A549 (cell line): Measurements from ENCODE around the gene PTGFR. TPM values are rescaled to one million over a fixed set of nuclear protein-coding genes. Genes with fewer than 3 reads are reported as not detected.

Source experiments
- ATAC-seq, 2 experiments: fragments of 200-7000 bp in 1 of 2; fragments of >200 bp in 1 of 2; cut with Nextera tagmentation in 1 of 2; cut with Tn5 transposase in 1 of 2; 3 replicates each; pipeline versions ENCODE4 v1.8.0 to v1.9.1; 2018 to 2020; ENCODE audit warnings: mild to moderate bottlenecking in 1 of 2, moderate library complexity in 1 of 2
- CTCF ChIA-PET: fragments of 300-600 bp; sonication (Branson Sonifier 250); formaldehyde crosslinking; extraction: SDS; loops from one replicate; lab custom pipeline; 2021; ENCODE audit warnings: antibody characterized with exemption, inconsistent platforms; lab: Yijun Ruan, JAX
- POLR2A ChIA-PET: fragments of 350-600 bp; formaldehyde crosslinking; extraction: SDS; loops from one replicate; lab custom pipeline; 2021; ENCODE audit warnings: antibody characterized with exemption, inconsistent platforms; lab: Yijun Ruan, JAX
- DNase-seq, 2 experiments: peaks; one replicate each; pipeline versions ENCODE4 v3.0.0 to v3.0.0-alpha.2; 2011 to 2016; ENCODE audit warnings: low read depth in 1 of 2, low spot score in 1 of 2
- FAIRE-seq: peaks from 2 replicates; lab custom pipeline; 2011; peaks lifted over from hg19 to GRCh38; lab: Jason Lieb, UNC
- H3K27ac ChIP-seq, 2 experiments: fragments of >200 bp; sonication (Bioruptor Twin); formaldehyde crosslinking; 3 replicates each; pipeline ENCODE4 v1.5.1; 2016 to 2017
- H3K4me1 ChIP-seq: fragments of >200 bp; sonication (Bioruptor Twin); formaldehyde crosslinking; 3 replicates; pipeline ENCODE4 v1.6.1; 2016
- H3K4me2 ChIP-seq: fragments of >200 bp; sonication (Bioruptor Twin); formaldehyde crosslinking; 3 replicates; pipeline ENCODE4 v1.6.1; 2016
- H3K4me3 ChIP-seq: fragments of >200 bp; sonication (Bioruptor Twin); formaldehyde crosslinking; 3 replicates; pipeline ENCODE4 v1.5.1; 2016
- H3K9me3 ChIP-seq: fragments of >200 bp; sonication (Bioruptor Twin); formaldehyde crosslinking; 3 replicates; pipeline ENCODE4 v1.6.1; 2016
- BHLHE40 ChIP-seq: IDR thresholded peaks from 2 replicates; pipeline ENCODE4 v1.6.1; 2012; ENCODE audit warnings: low read depth, low read length, inconsistent platforms
- CBX8 ChIP-seq: fragments of 200-600 bp; sonication (generic); IDR thresholded peaks from 2 replicates; pipeline ENCODE4 v1.6.1; 2016
- CEBPB ChIP-seq, 2 experiments: fragments of >200 bp in 1 of 2; sonication (Bioruptor Twin) in 1 of 2; formaldehyde crosslinking in 1 of 2; IDR thresholded peaks; 2 replicates each; pipeline ENCODE4 v1.6.1; 2012 to 2016
- FOXS1 ChIP-seq: fragments of 250-450 bp; sonication (Bioruptor Pico); IDR thresholded peaks from 2 replicates; pipeline ENCODE4 v1.5.0; 2020; ENCODE audit warnings: mild to moderate bottlenecking, moderate library complexity
- GATA3 ChIP-seq: IDR thresholded peaks from 2 replicates; pipeline ENCODE4 v1.6.1; 2012; ENCODE audit warnings: borderline replicate concordance
- HOXA7 ChIP-seq: fragments of 250-450 bp; sonication (Bioruptor Pico); IDR thresholded peaks from 2 replicates; pipeline ENCODE4 v1.5.0; 2020; ENCODE audit warnings: mild to moderate bottlenecking, moderate library complexity
- JUN ChIP-seq, 2 experiments: fragments of >200 bp; sonication (Bioruptor Twin); formaldehyde crosslinking; IDR thresholded peaks; 2 replicates in 1 of 2; 3 replicates in 1 of 2; pipeline ENCODE4 v1.6.1; 2016 to 2017
- JUNB ChIP-seq: fragments of >200 bp; sonication (Bioruptor Twin); formaldehyde crosslinking; IDR thresholded peaks from 2 replicates; pipeline ENCODE4 v1.6.1; 2016
- KDM1A ChIP-seq: fragments of 200-600 bp; sonication (generic); IDR thresholded peaks from 2 replicates; pipeline ENCODE4 v1.6.1; 2016; ENCODE audit warnings: low read depth, mild to moderate bottlenecking
- KDM5A ChIP-seq: fragments of 200-600 bp; sonication (generic); IDR thresholded peaks from 2 replicates; pipeline ENCODE4 v1.6.1; 2016; ENCODE audit warnings: antibody characterized with exemption, mild to moderate bottlenecking
- MAZ ChIP-seq: fragments of 150-350 bp; IDR thresholded peaks from 2 replicates; pipeline ENCODE4 v1.6.1; 2014; ENCODE audit warnings: antibody characterized with exemption, low read depth, low read length, borderline replicate concordance
- POLR2A ChIP-seq: IDR thresholded peaks from 2 replicates; pipeline ENCODE4 v1.6.1; 2012; ENCODE audit warnings: mild to moderate bottlenecking, low read length
- RAD21 ChIP-seq, 2 experiments: fragments of >200 bp in 1 of 2; sonication (Bioruptor Twin) in 1 of 2; formaldehyde crosslinking in 1 of 2; IDR thresholded peaks in 1 of 2; conservative IDR thresholded peaks in 1 of 2; 2 replicates in 1 of 2; 3 replicates in 1 of 2; pipeline ENCODE4 v1.6.1; 2012 to 2018; ENCODE audit warnings: inconsistent platforms in 1 of 2
- RCOR1 ChIP-seq: fragments of 150-350 bp; IDR thresholded peaks from 2 replicates; pipeline ENCODE4 v1.6.1; 2014; ENCODE audit warnings: antibody characterized with exemption, low read length, low read depth
- RNF2 ChIP-seq: fragments of 200-600 bp; sonication (generic); IDR thresholded peaks from 2 replicates; pipeline ENCODE4 v1.6.1; 2016; ENCODE audit warnings: low read depth, mild to moderate bottlenecking, antibody characterized with exemption, moderate library complexity, borderline replicate concordance
- SMC3 ChIP-seq: fragments of >200 bp; sonication (Bioruptor Twin); formaldehyde crosslinking; IDR thresholded peaks from 3 replicates; pipeline ENCODE4 v1.6.1; 2018; ENCODE audit warnings: inconsistent platforms
- SREBF2 ChIP-seq: fragments of 450-650 bp; IDR thresholded peaks from 2 replicates; pipeline ENCODE4 v1.6.1; 2014; ENCODE audit warnings: mild to moderate bottlenecking, moderate library complexity
- ZFP36 ChIP-seq: fragments of 450-650 bp; IDR thresholded peaks from 2 replicates; pipeline ENCODE4 v1.6.1; 2014; ENCODE audit warnings: borderline replicate concordance; ENCODE audit not compliant: partially characterized antibody
- WGBS: methylation state at CpG from one replicate; pipeline ENCODE4 v1.1.6; 2017; ENCODE audit errors: missing lambda C conversion rate; 5-methylcytosine and 5-hydroxymethylcytosine counted together
- polyA plus RNA-seq, 4 experiments: library from polyadenylated mRNA; depleted of rRNA in 3 of 4; stranded (reverse); fragments of >200 nt; fragmentation: RNase III in 1 of 4; extraction: RNeasy Plus Mini Kit Qiagen cat#74134 plus additional on column Dnase treatment in 1 of 4; gene quantifications; 2 replicates in 3 of 4; 3 replicates in 1 of 4; pipeline ENCODE4 v1.2.3, GENCODE V29; 2011 to 2017
- TF ChIP-seq, protein P1 (sequence below): fragments of 250-450 bp; sonication (Bioruptor Pico); IDR thresholded peaks from 2 replicates; pipeline ENCODE4 v1.5.0; 2021; ENCODE audit warnings: mild to moderate bottlenecking, moderate library complexity, borderline replicate concordance
- TF ChIP-seq, protein P2 (sequence below): fragments of >200 bp; sonication (Bioruptor Twin); formaldehyde crosslinking; IDR thresholded peaks from 3 replicates; pipeline ENCODE4 v1.6.1; 2016
- TF ChIP-seq, protein P3 (sequence below): IDR thresholded peaks from 2 replicates; pipeline ENCODE4 v1.6.1; 2012
- TF ChIP-seq, protein P4 (sequence below): fragments of 250-450 bp; sonication (Bioruptor Pico); IDR thresholded peaks from 2 replicates; pipeline ENCODE4 v1.5.0; 2020; ENCODE audit warnings: low read depth, mild to moderate bottlenecking, moderate library complexity
- TF ChIP-seq, protein P5 (sequence below): IDR thresholded peaks from 2 replicates; pipeline ENCODE4 v1.6.1; 2012; ENCODE audit warnings: low read depth, borderline replicate concordance

PTGFR gene
- polyA plus RNA-seq, 2 of the 4 experiments (the other 2 are of a cell fraction): not detected

DNA sequence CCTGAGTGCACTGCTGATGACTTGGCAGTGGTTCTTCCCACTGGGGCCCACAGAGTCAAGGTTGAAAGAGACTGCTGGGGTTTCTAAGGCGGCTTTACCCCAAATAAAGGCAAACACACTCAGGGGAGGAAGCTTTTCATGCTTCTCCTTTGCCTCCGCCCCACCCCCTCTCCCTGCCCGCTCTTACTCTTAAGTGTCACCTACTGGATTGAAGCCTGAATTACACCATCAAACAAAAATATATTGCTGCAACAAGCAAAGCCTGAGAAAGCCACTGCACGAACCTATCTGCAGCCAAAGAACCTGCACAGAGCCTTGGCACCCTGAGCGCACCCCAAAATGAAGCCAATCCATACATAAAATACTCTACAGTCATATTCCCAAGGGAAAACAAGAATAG, 63.1 kb downstream of the PTGFR start:
- ChIA-PET POLR2A (no interaction called here), CTCF (no interaction called here)
- no peak for TF ChIP-seq HOXA7
- TF ChIP-seq CBX8: no peak
- FAIRE-seq (no peak), DNase-seq (peak in 1 of 2 experiments; percentile 10), ATAC-seq (no peak)
- Histone ChIP-seq H3K4me3 (no peak overlapping the region), H3K9me3 (no peaks in the 10 kb centered on the region), H3K27ac (no peak overlapping the region), H3K4me2 (no peak overlapping the region), H3K4me1 (no peaks in the 10 kb centered on the region)
- 5% methylated on average over 5 of the region's 5 CpGs for WGBS

DNA sequence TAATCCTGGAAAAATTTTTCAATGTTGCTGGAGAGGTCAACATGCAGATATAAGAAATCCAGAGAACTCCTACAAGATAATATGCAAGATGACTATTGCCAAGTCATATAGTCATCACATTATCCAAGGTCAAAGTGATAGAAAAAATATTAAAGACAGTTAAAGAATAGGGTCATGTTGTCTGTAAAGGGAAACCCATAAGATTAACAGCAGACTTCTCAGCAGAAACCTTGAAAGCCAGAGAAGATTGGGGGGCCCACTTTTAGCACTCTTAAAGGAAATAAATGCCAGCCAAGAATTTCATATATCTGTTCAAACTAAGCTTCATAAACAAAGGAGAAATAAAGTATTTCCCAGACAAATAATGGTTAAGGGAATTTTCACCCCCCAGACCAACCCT, 64.1 kb downstream of the PTGFR start:
- Histone ChIP-seq H3K27ac (no peak overlapping the region), H3K4me3 (no peak overlapping the region), H3K4me1 (no peaks in the 10 kb centered on the region), H3K9me3 (no peaks in the 10 kb centered on the region), H3K4me2 (no peak overlapping the region)
- no peak for FAIRE-seq
- TF ChIP-seq CEBPB (IDR thresholded peaks at IDR 0.05) (no peak), JUN (IDR thresholded peaks at IDR 0.05) (no peak), RAD21 (conservative IDR thresholded peaks at IDR 0.05 in 1 of 2, IDR thresholded peaks at IDR 0.05 in 1 of 2) (no peak), RNF2 (no peak), BHLHE40 (no peak), RCOR1 (no peak), KDM1A (no peak), GATA3 (no peak), POLR2A (no peak)
- TF ChIP-seq, protein P1, sequence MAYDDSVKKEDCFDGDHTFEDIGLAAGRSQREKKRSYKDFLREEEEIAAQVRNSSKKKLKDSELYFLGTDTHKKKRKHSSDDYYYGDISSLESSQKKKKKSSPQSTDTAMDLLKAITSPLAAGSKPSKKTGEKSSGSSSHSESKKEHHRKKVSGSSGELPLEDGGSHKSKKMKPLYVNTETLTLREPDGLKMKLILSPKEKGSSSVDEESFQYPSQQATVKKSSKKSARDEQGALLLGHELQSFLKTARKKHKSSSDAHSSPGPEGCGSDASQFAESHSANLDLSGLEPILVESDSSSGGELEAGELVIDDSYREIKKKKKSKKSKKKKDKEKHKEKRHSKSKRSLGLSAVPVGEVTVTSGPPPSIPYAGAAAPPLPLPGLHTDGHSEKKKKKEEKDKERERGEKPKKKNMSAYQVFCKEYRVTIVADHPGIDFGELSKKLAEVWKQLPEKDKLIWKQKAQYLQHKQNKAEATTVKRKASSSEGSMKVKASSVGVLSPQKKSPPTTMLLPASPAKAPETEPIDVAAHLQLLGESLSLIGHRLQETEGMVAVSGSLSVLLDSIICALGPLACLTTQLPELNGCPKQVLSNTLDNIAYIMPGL (CRISPR knock-in tag): no peak
- ChIA-PET CTCF (interaction anchor here (1.0 kb wide), 1 partner anchor 424 kb away, joined by 3 read pairs; no protein-coding TSS in a partner anchor), POLR2A (no interaction called here)
- no peak for DNase-seq
- no peak for ATAC-seq

DNA sequence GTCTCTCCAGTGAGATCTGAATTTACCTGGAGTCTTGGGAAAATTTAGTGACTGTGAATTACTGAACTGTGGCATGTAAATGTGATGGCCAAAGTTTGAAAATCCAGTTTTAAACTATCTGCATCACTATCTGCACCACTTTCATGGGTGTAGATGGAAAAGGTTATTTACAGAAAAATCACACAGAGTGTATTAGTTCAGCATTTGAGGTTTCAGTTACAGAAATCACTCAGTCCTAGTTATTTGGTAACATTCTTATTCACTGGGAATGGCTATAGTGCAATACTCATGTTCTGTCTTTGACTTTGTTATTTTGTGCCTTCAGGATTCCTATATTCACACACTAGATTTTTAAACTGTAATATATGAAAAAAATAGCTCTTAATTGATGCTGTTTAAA, 68.9 kb downstream of the PTGFR start:
- Histone ChIP-seq H3K4me3 (no peak overlapping the region), H3K27ac (no peak overlapping the region), H3K9me3 (no peaks in the 10 kb centered on the region), H3K4me2 (no peak overlapping the region), H3K4me1 (no peaks in the 10 kb centered on the region)
- DNase-seq: no peak
- no peak for ATAC-seq
- CTCF ChIA-PET: no interaction called here
- TF ChIP-seq MAZ (no peak), RCOR1 (no peak), KDM5A (no peak)
- TF ChIP-seq, protein P2, sequence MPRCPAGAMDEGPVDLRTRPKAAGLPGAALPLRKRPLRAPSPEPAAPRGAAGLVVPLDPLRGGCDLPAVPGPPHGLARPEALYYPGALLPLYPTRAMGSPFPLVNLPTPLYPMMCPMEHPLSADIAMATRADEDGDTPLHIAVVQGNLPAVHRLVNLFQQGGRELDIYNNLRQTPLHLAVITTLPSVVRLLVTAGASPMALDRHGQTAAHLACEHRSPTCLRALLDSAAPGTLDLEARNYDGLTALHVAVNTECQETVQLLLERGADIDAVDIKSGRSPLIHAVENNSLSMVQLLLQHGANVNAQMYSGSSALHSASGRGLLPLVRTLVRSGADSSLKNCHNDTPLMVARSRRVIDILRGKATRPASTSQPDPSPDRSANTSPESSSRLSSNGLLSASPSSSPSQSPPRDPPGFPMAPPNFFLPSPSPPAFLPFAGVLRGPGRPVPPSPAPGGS: no peak
- TF ChIP-seq, protein P3, sequence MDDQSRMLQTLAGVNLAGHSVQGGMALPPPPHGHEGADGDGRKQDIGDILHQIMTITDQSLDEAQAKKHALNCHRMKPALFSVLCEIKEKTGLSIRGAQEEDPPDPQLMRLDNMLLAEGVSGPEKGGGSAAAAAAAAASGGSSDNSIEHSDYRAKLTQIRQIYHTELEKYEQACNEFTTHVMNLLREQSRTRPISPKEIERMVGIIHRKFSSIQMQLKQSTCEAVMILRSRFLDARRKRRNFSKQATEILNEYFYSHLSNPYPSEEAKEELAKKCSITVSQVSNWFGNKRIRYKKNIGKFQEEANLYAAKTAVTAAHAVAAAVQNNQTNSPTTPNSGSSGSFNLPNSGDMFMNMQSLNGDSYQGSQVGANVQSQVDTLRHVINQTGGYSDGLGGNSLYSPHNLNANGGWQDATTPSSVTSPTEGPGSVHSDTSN: no peak
- POLR2A ChIA-PET: no interaction called here
- no peak for FAIRE-seq

DNA sequence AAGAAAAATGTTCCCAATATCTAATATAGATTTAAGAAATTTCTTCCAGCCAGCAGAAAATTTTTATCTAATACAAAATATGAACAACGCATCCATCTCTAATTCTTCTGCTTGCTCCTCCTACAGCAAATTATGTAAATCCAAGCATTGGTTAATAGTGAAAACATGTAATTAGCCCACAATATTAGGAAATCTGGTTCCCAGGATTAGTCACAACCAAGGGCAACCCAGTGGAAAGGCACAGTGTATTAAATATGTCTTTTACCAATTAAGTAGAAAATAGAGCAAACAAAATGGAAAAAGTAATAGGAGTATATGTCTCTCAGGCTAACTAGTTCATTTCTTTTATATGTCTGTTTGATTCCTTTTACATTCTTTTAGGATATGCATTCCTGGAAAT, 70.0 kb downstream of the PTGFR start:
- Histone ChIP-seq H3K27ac (no peak overlapping the region), H3K4me2 (no peak overlapping the region), H3K4me1 (no peaks in the 10 kb centered on the region), H3K4me3 (no peak overlapping the region), H3K9me3 (no peaks in the 10 kb centered on the region)
- POLR2A ChIA-PET: no interaction called here
- DNase-seq (no peak), ATAC-seq (no peak), FAIRE-seq (no peak)
- 85% methylated on average over 1 of the region's 1 CpG for WGBS
- CTCF ChIA-PET: no interaction called here
- no peak for TF ChIP-seq SMC3
- TF ChIP-seq, protein P4, sequence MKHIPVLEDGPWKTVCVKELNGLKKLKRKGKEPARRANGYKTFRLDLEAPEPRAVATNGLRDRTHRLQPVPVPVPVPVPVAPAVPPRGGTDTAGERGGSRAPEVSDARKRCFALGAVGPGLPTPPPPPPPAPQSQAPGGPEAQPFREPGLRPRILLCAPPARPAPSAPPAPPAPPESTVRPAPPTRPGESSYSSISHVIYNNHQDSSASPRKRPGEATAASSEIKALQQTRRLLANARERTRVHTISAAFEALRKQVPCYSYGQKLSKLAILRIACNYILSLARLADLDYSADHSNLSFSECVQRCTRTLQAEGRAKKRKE (CRISPR knock-in tag): no peak
- TF ChIP-seq ZFP36: no peak
- TF ChIP-seq POLR2A: no peak
- no peak for TF ChIP-seq RNF2
- TF ChIP-seq, protein P3: no peak
- TF ChIP-seq, protein P1 (CRISPR knock-in tag): no peak
- TF ChIP-seq, protein P5, sequence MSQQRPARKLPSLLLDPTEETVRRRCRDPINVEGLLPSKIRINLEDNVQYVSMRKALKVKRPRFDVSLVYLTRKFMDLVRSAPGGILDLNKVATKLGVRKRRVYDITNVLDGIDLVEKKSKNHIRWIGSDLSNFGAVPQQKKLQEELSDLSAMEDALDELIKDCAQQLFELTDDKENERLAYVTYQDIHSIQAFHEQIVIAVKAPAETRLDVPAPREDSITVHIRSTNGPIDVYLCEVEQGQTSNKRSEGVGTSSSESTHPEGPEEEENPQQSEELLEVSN: no peak
- TF ChIP-seq JUN (IDR thresholded peaks at IDR 0.05): no peak
- TF ChIP-seq JUNB: no peak
- no peak for TF ChIP-seq SREBF2
- TF ChIP-seq FOXS1 (CRISPR knock-in tag): no peak
